GM19455 (cell line): ENCODE measurements around the gene SAA4.
"Not testable (repeated sequence)": the region's sequence is repeated elsewhere in the genome, so short reads cannot be mapped to it uniquely, and the experiment has no call there.

Experiments used
- ATAC-seq: cut with Tn5 transposase; IDR thresholded peaks from one replicate; pipeline ENCODE4 v1.9.1; 2021; ENCODE audit not compliant: unreplicated experiment

The SAA4 gene

GRCh38 chr11:18236664-18237356 lies at the start of gene SAA4:
TSS of gene SAA4 (minus strand) at chr11:18236802. CDS start at chr11:18235926, 876 bp downstream.
- no peak for ATAC-seq

GRCh38 chr11:18285841-18286240 lies 49.2 kb upstream of the SAA4 start:
- ATAC-seq = no peak

GRCh38 chr11:18282626-18283025 lies 46.0 kb upstream of the SAA4 start:
- no peak for ATAC-seq

GRCh38 chr11:18280438-18281045 lies 43.9 kb upstream of the SAA4 start:
- ATAC-seq = peak; percentile 95

- ATAC-seq = no peak
These were observed 41.1 kb upstream of the SAA4 start for GRCh38 chr11:18277565-18278271.

GRCh38 chr11:18271206-18271605 lies 34.6 kb upstream of the SAA4 start:
- ATAC-seq = no peak

- ATAC-seq = no peak
These were observed 33.5 kb upstream of the SAA4 start for GRCh38 chr11:18270102-18270501.

GRCh38 chr11:18269252-18269651 lies 32.6 kb upstream of the SAA4 start:
- ATAC-seq = not testable (repeated sequence)

GRCh38 chr11:18267335-18268133 lies 30.9 kb upstream of the SAA4 start:
- peak; percentile 68 for ATAC-seq

- ATAC-seq = no peak
These were observed 29.3 kb upstream of the SAA4 start, which contains the start of gene SAA1 for GRCh38 chr11:18265949-18266348. TSS of gene SAA1 (plus strand) at chr11:18266264. CDS start at chr11:18266888, 624 bp downstream.

GRCh38 chr11:18264677-18265555 lies 28.3 kb upstream of the SAA4 start:
- ATAC-seq = no peak

GRCh38 chr11:18264035-18264434 lies 27.4 kb upstream of the SAA4 start:
- ATAC-seq = no peak

GRCh38 chr11:18262681-18263350 lies 26.2 kb upstream of the SAA4 start:
- ATAC-seq = not testable (repeated sequence)

- ATAC-seq = no peak
These were observed 25.1 kb upstream of the SAA4 start for GRCh38 chr11:18261721-18262120.

GRCh38 chr11:18259259-18259658 lies 22.7 kb upstream of the SAA4 start:
- ATAC-seq = no peak

- ATAC-seq = no peak
These were observed 18.3 kb upstream of the SAA4 start for GRCh38 chr11:18254781-18255361.

- no peak for ATAC-seq
These were observed 17.3 kb upstream of the SAA4 start for GRCh38 chr11:18253778-18254338.

GRCh38 chr11:18253233-18253632 lies 16.6 kb upstream of the SAA4 start:
- ATAC-seq = no peak

- no peak for ATAC-seq
These were observed 12.0 kb upstream of the SAA4 start, which contains the start of gene SAA2 for GRCh38 chr11:18248561-18248960. TSS of gene SAA2 (minus strand) at chr11:18248668. CDS start at chr11:18248011, 657 bp downstream.
